ENCODE results near the gene NTHL1.

DNA sequence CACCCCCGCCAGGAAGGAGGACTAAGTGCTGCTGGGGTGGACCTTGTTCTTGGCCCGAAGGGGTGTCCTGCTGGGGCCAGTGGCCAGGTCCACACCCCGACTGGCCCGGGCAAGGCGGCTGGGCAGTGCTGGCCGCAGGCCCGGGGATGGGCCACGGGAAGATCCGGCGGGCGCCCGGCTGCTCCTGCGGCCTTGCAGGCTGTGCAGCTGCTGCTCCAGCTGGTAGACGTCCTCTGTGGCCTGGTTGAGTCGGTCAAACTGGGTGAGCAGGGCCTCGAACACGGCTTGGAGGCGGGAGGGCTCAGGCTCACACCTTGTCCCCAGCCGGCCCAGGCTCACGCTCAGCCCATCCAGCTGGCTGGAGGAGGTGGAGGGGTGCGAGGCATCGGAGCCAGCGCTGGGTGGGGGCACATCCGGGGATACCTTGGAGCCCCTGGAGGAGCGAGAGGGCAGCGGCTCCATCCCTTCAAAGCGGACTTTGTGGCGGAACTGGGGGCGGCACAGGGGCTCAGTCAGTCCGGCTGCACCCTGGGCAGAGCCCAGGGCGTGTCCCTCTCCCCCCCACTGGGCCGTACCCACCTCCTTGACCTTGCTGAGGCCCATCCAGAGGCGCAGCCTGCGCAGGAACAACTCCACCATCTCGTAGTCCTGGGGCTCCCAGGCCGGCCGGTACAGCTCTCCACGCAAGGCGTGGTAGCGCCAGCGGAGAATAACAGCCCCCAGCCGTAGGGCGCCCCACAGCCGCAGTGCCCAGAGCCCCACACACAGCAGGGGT lies 42.3 kb upstream of the NTHL1 start:
- TF ChIP-seq, protein P1, sequence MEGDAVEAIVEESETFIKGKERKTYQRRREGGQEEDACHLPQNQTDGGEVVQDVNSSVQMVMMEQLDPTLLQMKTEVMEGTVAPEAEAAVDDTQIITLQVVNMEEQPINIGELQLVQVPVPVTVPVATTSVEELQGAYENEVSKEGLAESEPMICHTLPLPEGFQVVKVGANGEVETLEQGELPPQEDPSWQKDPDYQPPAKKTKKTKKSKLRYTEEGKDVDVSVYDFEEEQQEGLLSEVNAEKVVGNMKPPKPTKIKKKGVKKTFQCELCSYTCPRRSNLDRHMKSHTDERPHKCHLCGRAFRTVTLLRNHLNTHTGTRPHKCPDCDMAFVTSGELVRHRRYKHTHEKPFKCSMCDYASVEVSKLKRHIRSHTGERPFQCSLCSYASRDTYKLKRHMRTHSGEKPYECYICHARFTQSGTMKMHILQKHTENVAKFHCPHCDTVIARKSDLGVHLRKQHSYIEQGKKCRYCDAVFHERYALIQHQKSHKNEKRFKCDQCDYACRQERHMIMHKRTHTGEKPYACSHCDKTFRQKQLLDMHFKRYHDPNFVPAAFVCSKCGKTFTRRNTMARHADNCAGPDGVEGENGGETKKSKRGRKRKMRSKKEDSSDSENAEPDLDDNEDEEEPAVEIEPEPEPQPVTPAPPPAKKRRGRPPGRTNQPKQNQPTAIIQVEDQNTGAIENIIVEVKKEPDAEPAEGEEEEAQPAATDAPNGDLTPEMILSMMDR (IDR thresholded peaks at IDR 0.05; ENCODE audit: insufficient read depth, low read depth, low read length): no peak
- no peak for TF ChIP-seq EZH2 (IDR thresholded peaks at IDR 0.05; ENCODE audit: insufficient read depth, low read length)

Data from astrocyte (in vitro differentiated cells and primary cell).